Activated T-helper 2 cell treated with anti-CD3 and anti-CD28 coated beads, Interferon-gamma antibody, Interleukin-2, Interleukin-4, amounts not matched to agents 10 μg/mL and 5 μg/mL and 100 μg/mL, durations not matched to agents 14 hours and 24 hours and 36 hours (primary cell): ENCODE data around the gene ZMYND8. TPM values are rescaled to one million over a fixed set of nuclear protein-coding genes. Genes with fewer than 3 reads are reported as not detected.
"Not testable (repeated sequence)": the region's sequence is repeated elsewhere in the genome, so short reads cannot be mapped to it uniquely, and the experiment has no call there.

Experiments used
- DNase-seq: peaks from one replicate; pipeline ENCODE4 v3.0.0; 2021; ENCODE audit warnings: low spot score
- H3K27ac Mint-ChIP-seq: one replicate; pipeline ENCODE4 v1.8.0; 2021; ENCODE audit warnings: mixed read lengths
- H3K27me3 Mint-ChIP-seq: one replicate; pipeline ENCODE4 v1.8.0; 2021; ENCODE audit warnings: low read depth, mixed read lengths
- H3K36me3 Mint-ChIP-seq: one replicate; pipeline ENCODE4 v1.8.0; 2021; ENCODE audit warnings: low read depth, mixed read lengths
- H3K4me1 Mint-ChIP-seq: one replicate; pipeline ENCODE4 v1.8.0; 2021; ENCODE audit warnings: low read depth, mixed read lengths
- H3K4me3 Mint-ChIP-seq: one replicate; pipeline ENCODE4 v1.8.0; 2021; ENCODE audit warnings: low read depth, mild to moderate bottlenecking, moderate library complexity, mixed read lengths
- H3K9me3 Mint-ChIP-seq: one replicate; pipeline ENCODE4 v1.8.0; 2021; ENCODE audit warnings: mixed read lengths
- intact Hi-C: fragments of 100-400 bp; cut with micrococcal nuclease; formaldehyde crosslinking; loops from one replicate; pipeline ENCODE4 v1.15.1; 2023
- total RNA-seq: library from RNA; stranded (reverse); gene quantifications from 2 replicates; pipeline ENCODE4 v1.2.3, GENCODE V29; 2022

The ZMYND8 gene
- total RNA-seq, 1 donor from 2014 or later: 46.7 TPM

GRCh38 chr20:47213966-47214365 lies 142.5 kb downstream of the ZMYND8 start:
- no peak overlapping the region for H3K4me3 Mint-ChIP-seq
- H3K27me3 Mint-ChIP-seq: no peaks in the 10 kb centered on the region
- intact Hi-C loops: no loop called here
- H3K27ac Mint-ChIP-seq: no peak overlapping the region
- DNase-seq: no peak
- H3K9me3 Mint-ChIP-seq: no peaks in the 10 kb centered on the region
- peaks cover 36% of the 10 kb centered on the region for H3K36me3 Mint-ChIP-seq
- H3K4me1 Mint-ChIP-seq: peaks cover 2% of the 10 kb centered on the region

- no peaks in the 10 kb centered on the region for H3K27me3 Mint-ChIP-seq
- DNase-seq: no peak
- no peaks in the 10 kb centered on the region for H3K4me1 Mint-ChIP-seq
- no peak overlapping the region for H3K4me3 Mint-ChIP-seq
- no peaks in the 10 kb centered on the region for H3K9me3 Mint-ChIP-seq
- intact Hi-C loops: no loop called here
- H3K36me3 Mint-ChIP-seq: peaks cover 25% of the 10 kb centered on the region
- no peak overlapping the region for H3K27ac Mint-ChIP-seq
These were observed 143.8 kb downstream of the ZMYND8 start for GRCh38 chr20:47212606-47213207.

GRCh38 chr20:47211036-47211435 lies 145.5 kb downstream of the ZMYND8 start:
- intact Hi-C loops: no loop called here
- H3K9me3 Mint-ChIP-seq: no peaks in the 10 kb centered on the region
- H3K27ac Mint-ChIP-seq: no peak overlapping the region

GRCh38 chr20:47210470-47210869 lies 146.0 kb downstream of the ZMYND8 start:
- H3K4me1 Mint-ChIP-seq: peaks cover 4% of the 10 kb centered on the region
- intact Hi-C loops: no loop called here

More at GRCh38 chr20:47211036-47211435, 145.5 kb downstream of the ZMYND8 start:
- Mint-ChIP-seq H3K36me3 (peaks cover 20% of the 10 kb centered on the region), H3K4me3 (no peak overlapping the region), H3K4me1 (no peaks in the 10 kb centered on the region), H3K27me3 (no peaks in the 10 kb centered on the region)
- no peak for DNase-seq

GRCh38 chr20:47209982-47210381 lies 146.5 kb downstream of the ZMYND8 start:
- Mint-ChIP-seq H3K27me3 (no peaks in the 10 kb centered on the region), H3K9me3 (no peaks in the 10 kb centered on the region), H3K4me1 (peaks cover 5% of the 10 kb centered on the region), H3K27ac (no peak overlapping the region), H3K4me3 (no peak overlapping the region), H3K36me3 (peaks cover 13% of the 10 kb centered on the region)
- DNase-seq: no peak
- intact Hi-C loops: no loop called here

More at GRCh38 chr20:47210470-47210869, 146.0 kb downstream of the ZMYND8 start:
- Mint-ChIP-seq H3K9me3 (no peaks in the 10 kb centered on the region), H3K27ac (no peak overlapping the region), H3K4me3 (no peak overlapping the region), H3K36me3 (peaks cover 14% of the 10 kb centered on the region), H3K27me3 (no peaks in the 10 kb centered on the region)
- DNase-seq: no peak

GRCh38 chr20:47208534-47209174 lies 147.8 kb downstream of the ZMYND8 start:
- no peak overlapping the region for H3K27ac Mint-ChIP-seq
- intact Hi-C loops: no loop called here

GRCh38 chr20:47206962-47207641 lies 149.4 kb downstream of the ZMYND8 start:
- intact Hi-C loops: no loop called here
- no peak overlapping the region for H3K27ac Mint-ChIP-seq
- H3K9me3 Mint-ChIP-seq: no peaks in the 10 kb centered on the region
- peaks cover 5% of the 10 kb centered on the region for H3K4me1 Mint-ChIP-seq
- no peak overlapping the region for H3K4me3 Mint-ChIP-seq
- no peaks in the 10 kb centered on the region for H3K27me3 Mint-ChIP-seq
- peaks cover 13% of the 10 kb centered on the region for H3K36me3 Mint-ChIP-seq
- no peak for DNase-seq

More at GRCh38 chr20:47208534-47209174, 147.8 kb downstream of the ZMYND8 start:
- Mint-ChIP-seq H3K27me3 (no peaks in the 10 kb centered on the region), H3K9me3 (no peaks in the 10 kb centered on the region), H3K4me1 (peaks cover 5% of the 10 kb centered on the region), H3K36me3 (peaks cover 13% of the 10 kb centered on the region), H3K4me3 (no peak overlapping the region)
- DNase-seq: no peak

GRCh38 chr20:47206552-47206951 lies 149.9 kb downstream of the ZMYND8 start:
- H3K36me3 Mint-ChIP-seq: peaks cover 13% of the 10 kb centered on the region
- H3K9me3 Mint-ChIP-seq, H3K27ac Mint-ChIP-seq, H3K27me3 Mint-ChIP-seq, H3K4me1 Mint-ChIP-seq, intact Hi-C loops, DNase-seq, H3K4me3 Mint-ChIP-seq: not testable (repeated sequence)

GRCh38 chr20:47205577-47206123 lies 150.8 kb downstream of the ZMYND8 start:
- Mint-ChIP-seq H3K9me3 (no peaks in the 10 kb centered on the region), H3K4me1 (peaks cover 5% of the 10 kb centered on the region), H3K27ac (no peak overlapping the region), H3K4me3 (no peak overlapping the region), H3K27me3 (no peaks in the 10 kb centered on the region), H3K36me3 (peaks cover 13% of the 10 kb centered on the region)
- peak; percentile 53 for DNase-seq
- intact Hi-C loops: no loop called here

- DNase-seq, intact Hi-C loops, H3K27ac Mint-ChIP-seq: not testable (repeated sequence)
These were observed 151.7 kb downstream of the ZMYND8 start for GRCh38 chr20:47204850-47205122.

GRCh38 chr20:47204008-47204849 lies 152.3 kb downstream of the ZMYND8 start:
- Mint-ChIP-seq H3K36me3 (peaks cover 4% of the 10 kb centered on the region), H3K4me3 (no peak overlapping the region), H3K4me1 (peaks cover 8% of the 10 kb centered on the region), H3K9me3 (no peaks in the 10 kb centered on the region), H3K27me3 (peaks cover 5% of the 10 kb centered on the region), H3K27ac (no peak overlapping the region)
- intact Hi-C loops: no loop called here
- no peak for DNase-seq

More at GRCh38 chr20:47204850-47205122, 151.7 kb downstream of the ZMYND8 start:
- H3K4me1 Mint-ChIP-seq, H3K27me3 Mint-ChIP-seq, H3K36me3 Mint-ChIP-seq, H3K9me3 Mint-ChIP-seq, H3K4me3 Mint-ChIP-seq: not testable (repeated sequence)

- intact Hi-C loops: no loop called here
- DNase-seq: no peak
- peaks cover 14% of the 10 kb centered on the region for H3K4me1 Mint-ChIP-seq
- no peak overlapping the region for H3K4me3 Mint-ChIP-seq
- peaks cover 5% of the 10 kb centered on the region for H3K27me3 Mint-ChIP-seq
- H3K36me3 Mint-ChIP-seq: peaks cover 4% of the 10 kb centered on the region
- H3K27ac Mint-ChIP-seq: no peak overlapping the region
- H3K9me3 Mint-ChIP-seq: no peaks in the 10 kb centered on the region
These were observed 153.5 kb downstream of the ZMYND8 start for GRCh38 chr20:47202733-47203667.
